ENCODE results near the gene RFPL4AL1. TPM values are rescaled to one million over a fixed set of nuclear protein-coding genes. Genes with fewer than 3 reads are reported as not detected.
A peak's percentile ranks its signal among the peaks of the same experiment; 100 is the strongest.

Gene RFPL4AL1
- total and polyA plus RNA-seq, 9 of the 15 experiments (the other 6 are each of a cell fraction or from before 2014, with no cell fraction given) = 0.18 to 0.21 TPM; not detected in 7

DNA sequence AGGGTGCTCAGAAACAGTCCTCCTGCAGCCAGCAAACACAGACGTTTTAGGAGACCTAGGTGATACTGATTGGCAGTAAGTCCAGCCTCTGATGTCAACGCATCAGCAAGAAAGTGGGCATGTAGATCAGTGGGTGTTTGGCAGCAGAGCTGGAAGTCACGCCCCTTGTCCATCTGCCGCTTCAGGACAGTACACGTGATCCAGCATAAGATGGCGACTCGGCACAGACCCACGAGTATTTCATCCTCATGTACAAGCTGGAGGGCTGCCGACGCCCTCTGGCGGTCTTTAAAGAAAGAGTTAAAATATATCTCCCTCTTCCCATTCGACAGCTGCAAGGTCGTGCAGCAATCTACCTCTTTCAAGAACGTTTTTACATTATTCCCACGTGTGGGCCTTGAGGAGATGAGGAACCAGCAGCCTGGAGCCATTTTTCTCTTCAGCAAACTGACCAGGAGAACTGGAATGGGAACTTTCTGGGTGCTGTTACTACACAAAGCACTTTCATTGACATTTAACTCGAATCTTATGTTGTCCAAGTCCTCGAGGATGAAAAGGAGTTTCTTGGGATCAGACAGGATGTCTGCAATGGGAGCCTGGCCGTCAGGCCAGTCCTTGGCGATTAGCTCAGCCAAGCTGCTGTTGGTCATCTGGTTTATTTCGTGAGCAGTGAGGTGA is 40.6 kb downstream of the RFPL4AL1 start (continued):
- TF ChIP-seq HMG20B (CRISPR knock-in tag; IDR thresholded peaks at IDR 0.05) = no peak
- no peak for TF ChIP-seq ZNF140 (CRISPR knock-in tag; IDR thresholded peaks at IDR 0.05)
- TF ChIP-seq TSHZ1 (CRISPR knock-in tag; IDR thresholded peaks at IDR 0.05) = no peak
- TF ChIP-seq FOXM1 (IDR thresholded peaks at IDR 0.05; ENCODE audit: low read depth) = no peak
- TF ChIP-seq FOXM1 (CRISPR knock-in tag; IDR thresholded peaks at IDR 0.05; ENCODE audit: low read depth) = no peak
- no peak for TF ChIP-seq BACH1 (tag; IDR thresholded peaks at IDR 0.05)
- no peak for TF ChIP-seq MED1 (CRISPR knock-in tag; IDR thresholded peaks at IDR 0.05; ENCODE audit: borderline replicate concordance)
- TF ChIP-seq CREBBP (IDR thresholded peaks at IDR 0.05; ENCODE audit: low read depth, low read length) = no peak
- TF ChIP-seq MYBL2 (IDR thresholded peaks at IDR 0.05; ENCODE audit: low read depth) = no peak
- TF ChIP-seq MYBL2 (CRISPR knock-in tag; IDR thresholded peaks at IDR 0.05; ENCODE audit: borderline replicate concordance) = no peak
- no peak for TF ChIP-seq PTTG1 (tag; IDR thresholded peaks at IDR 0.05; ENCODE audit: low read depth)
- no peak for TF ChIP-seq GTF2F1 (IDR thresholded peaks at IDR 0.05; ENCODE audit: low read depth, low read length)
- no peak for TF ChIP-seq PHF21A (IDR thresholded peaks at IDR 0.05; ENCODE audit: borderline replicate concordance, low read depth)
- TF ChIP-seq HCFC1 (IDR thresholded peaks at IDR 0.05; ENCODE audit: low read depth, low read length) = 0 out of 2 replicates have a peak, but pooled peaks have one; percentile 17
- TF ChIP-seq SAP30 (IDR thresholded peaks at IDR 0.05; ENCODE audit: borderline replicate concordance, insufficient read depth, low read depth, low read length, poor library complexity, severe bottlenecking) = no peak
- TF ChIP-seq, protein P1, sequence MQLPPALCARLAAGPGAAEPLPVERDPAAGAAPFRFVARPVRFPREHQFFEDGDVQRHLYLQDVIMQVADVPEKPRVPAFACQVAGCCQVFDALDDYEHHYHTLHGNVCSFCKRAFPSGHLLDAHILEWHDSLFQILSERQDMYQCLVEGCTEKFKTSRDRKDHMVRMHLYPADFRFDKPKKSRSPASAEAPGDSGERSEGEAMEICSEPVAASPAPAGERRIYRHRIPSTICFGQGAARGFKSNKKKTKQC (CRISPR knock-in tag; IDR thresholded peaks at IDR 0.05) = no peak
- TF ChIP-seq ZKSCAN3 (CRISPR knock-in tag; IDR thresholded peaks at IDR 0.05) = no peak
- TF ChIP-seq ZNF282 (CRISPR knock-in tag; IDR thresholded peaks at IDR 0.05) = no peak
- no peak for TF ChIP-seq BRCA1 (IDR thresholded peaks at IDR 0.05)
- TF ChIP-seq BRCA1 (CRISPR knock-in tag; IDR thresholded peaks at IDR 0.05) = no peak
- TF ChIP-seq YY1 (IDR thresholded peaks at IDR 0.05; ENCODE audit: borderline replicate concordance in 1 of 3, control insufficient read depth in 1 of 3, extremely low read depth in 1 of 3, insufficient read depth in 3 of 3, insufficient read length in 1 of 3, insufficient replicate concordance in 2 of 3, low read depth in 1 of 3, low read length in 2 of 3) = peak; percentile 55 to 94 (median 86)
- TF ChIP-seq HMG20A (CRISPR knock-in tag; conservative IDR thresholded peaks at IDR 0.05) = no peak
- no peak for TF ChIP-seq ILK (tag; IDR thresholded peaks at IDR 0.05; ENCODE audit: borderline replicate concordance, low read depth)
- no peak for TF ChIP-seq TEAD2 (tag; IDR thresholded peaks at IDR 0.05)
- TF ChIP-seq RAD21 (CRISPR knock-in tag; conservative IDR thresholded peaks at IDR 0.05 in 1 of 2, IDR thresholded peaks at IDR 0.05 in 1 of 2) = peak; percentile 32 to 81; a peak in 3 of 4 replicates
- no peak for TF ChIP-seq SOX6 (IDR thresholded peaks at IDR 0.05)
